WTC11 (cell line): ENCODE results near the gene EXOSC2. TPM values are rescaled to one million over a fixed set of nuclear protein-coding genes. Genes with fewer than 3 reads are reported as not detected.

ENCODE experiments used
- ATAC-seq: fragments of 200-7000 bp; cut with Tn5 transposase; 2 replicates; pipeline ENCODE4 v1.10.0; 2021; ENCODE audit warnings: mild to moderate bottlenecking, moderate library complexity
- CTCF ChIA-PET: fragments of 300-600 bp; sonication (Branson Sonifier 250); formaldehyde crosslinking; loops from one replicate; lab custom pipeline; 2021; ENCODE audit warnings: antibody characterized with exemption; lab: Charles Lee
- POLR2A ChIA-PET: fragments of 350-600 bp; sonication (Branson Sonifier 250); formaldehyde crosslinking; loops from one replicate; lab custom pipeline; 2021; ENCODE audit warnings: antibody characterized with exemption; lab: Charles Lee
- DNase-seq: peaks from one replicate; pipeline ENCODE4 v3.0.0; 2021; ENCODE audit warnings: low spot score
- H3K27ac Mint-ChIP-seq: 2 replicates; pipeline ENCODE4 v1.8.0; 2021; ENCODE audit warnings: mixed read lengths
- H3K27me3 Mint-ChIP-seq: 2 replicates; pipeline ENCODE4 v1.8.0; 2021; ENCODE audit warnings: low read depth, mild to moderate bottlenecking, moderate library complexity, mixed read lengths
- H3K36me3 Mint-ChIP-seq: 2 replicates; pipeline ENCODE4 v1.8.0; 2021; ENCODE audit warnings: mixed read lengths
- H3K4me1 Mint-ChIP-seq: 2 replicates; pipeline ENCODE4 v1.8.0; 2022; ENCODE audit warnings: mixed read lengths
- H3K4me3 Mint-ChIP-seq: 2 replicates; pipeline ENCODE4 v1.8.0; 2021; ENCODE audit warnings: mild to moderate bottlenecking, moderate library complexity, mixed read lengths
- H3K9me3 Mint-ChIP-seq: 2 replicates; pipeline ENCODE4 v1.8.0; 2021; ENCODE audit warnings: mixed read lengths
- GRHL2 ChIP-seq: fragments of 250-450 bp; sonication (Bioruptor Pico); IDR thresholded peaks from 2 replicates; pipeline ENCODE4 v1.8.0; 2022; ENCODE audit warnings: mild to moderate bottlenecking, moderate library complexity; ENCODE audit not compliant: insufficient replicate concordance, severe bottlenecking
- ZNF317 ChIP-seq: sonication (generic); formaldehyde crosslinking; IDR thresholded peaks from 2 replicates; pipeline ENCODE4 v1.8.1; 2023; ENCODE audit warnings: low read depth, mild to moderate bottlenecking, moderate library complexity, missing genetic modification reagents, borderline replicate concordance
- total RNA-seq: library from RNA; stranded (reverse); gene quantifications from 3 replicates; pipeline ENCODE4 v1.2.3, GENCODE V29; 2021
- TF ChIP-seq, protein P1 (sequence below): sonication (generic); formaldehyde crosslinking; IDR thresholded peaks from 2 replicates; pipeline ENCODE4 v1.8.1; 2022; ENCODE audit warnings: missing genetic modification reagents, borderline replicate concordance

EXOSC2 gene
- total RNA-seq, 1 experiment from 2014 or later = 76.1 TPM

GRCh38 chr9:130746434-130747212 lies 53.0 kb downstream of the EXOSC2 start (continued):
- TF ChIP-seq, protein P1, sequence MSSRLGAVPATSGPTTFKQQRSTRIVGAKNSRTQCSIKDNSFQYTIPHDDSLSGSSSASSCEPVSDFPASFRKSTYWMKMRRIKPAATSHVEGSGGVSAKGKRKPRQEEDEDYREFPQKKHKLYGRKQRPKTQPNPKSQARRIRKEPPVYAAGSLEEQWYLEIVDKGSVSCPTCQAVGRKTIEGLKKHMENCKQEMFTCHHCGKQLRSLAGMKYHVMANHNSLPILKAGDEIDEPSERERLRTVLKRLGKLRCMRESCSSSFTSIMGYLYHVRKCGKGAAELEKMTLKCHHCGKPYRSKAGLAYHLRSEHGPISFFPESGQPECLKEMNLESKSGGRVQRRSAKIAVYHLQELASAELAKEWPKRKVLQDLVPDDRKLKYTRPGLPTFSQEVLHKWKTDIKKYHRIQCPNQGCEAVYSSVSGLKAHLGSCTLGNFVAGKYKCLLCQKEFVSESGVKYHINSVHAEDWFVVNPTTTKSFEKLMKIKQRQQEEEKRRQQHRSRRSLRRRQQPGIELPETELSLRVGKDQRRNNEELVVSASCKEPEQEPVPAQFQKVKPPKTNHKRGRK (CRISPR knock-in tag) = no peak
- no peak for TF ChIP-seq ZNF317 (CRISPR knock-in tag)

- CTCF ChIA-PET = interaction anchor here (2.3 kb wide), 1 partner anchor 115 kb away, joined by 6 read pairs; no protein-coding TSS in a partner anchor
These were observed 58.2 kb downstream of the EXOSC2 start for GRCh38 chr9:130751631-130752355.

More at GRCh38 chr9:130751631-130752355, 58.2 kb downstream of the EXOSC2 start:
- H3K27me3 Mint-ChIP-seq = no peaks in the 10 kb centered on the region
- H3K27ac Mint-ChIP-seq = no peak overlapping the region
- H3K4me1 Mint-ChIP-seq = peaks cover 28% of the 10 kb centered on the region
- no peak for DNase-seq
- H3K4me3 Mint-ChIP-seq = no peak overlapping the region
- TF ChIP-seq GRHL2 = no peak
- TF ChIP-seq, all 79 proteins: peak for 0
- POLR2A ChIA-PET = no interaction called here
- Mint-ChIP-seq H3K36me3 (no peaks in the 10 kb centered on the region), H3K9me3 (no peaks in the 10 kb centered on the region)
- ATAC-seq = no peak

Other genes with a start within 250 kb of the EXOSC2 start
- gene ASS1, start 248.8 kb upstream of the EXOSC2 start, total RNA-seq = 71.0 to 95.7 TPM (median 74.2 TPM) in 3 replicates
- gene FUBP3, start 114.2 kb upstream of the EXOSC2 start, total RNA-seq = 68.4 to 83.0 TPM (median 69.6 TPM) in 3 replicates
- 0.07 to 0.09 TPM in 2 of 3 replicates, not detected in the other for gene PRDM12, start 29.2 kb upstream of the EXOSC2 start, total RNA-seq
- gene ABL1, start 141.5 kb downstream of the EXOSC2 start, total RNA-seq = 87.5 to 104 TPM (median 89.1 TPM) in 3 replicates
- not detected in 3 replicates for gene QRFP, start 203.0 kb downstream of the EXOSC2 start, total RNA-seq
- 6.6 to 9.1 TPM (median 8.8 TPM) in 3 replicates for gene FIBCD1, start 245.5 kb downstream of the EXOSC2 start, total RNA-seq